ENCODE results near the gene TSPAN9.

Gene TSPAN9

GRCh38 chr12:3225154-3225795 is 148.1 kb downstream of the TSPAN9 start:
- DNase-seq (ENCODE audit: low read depth in 2 of 2): no peak

DNA sequence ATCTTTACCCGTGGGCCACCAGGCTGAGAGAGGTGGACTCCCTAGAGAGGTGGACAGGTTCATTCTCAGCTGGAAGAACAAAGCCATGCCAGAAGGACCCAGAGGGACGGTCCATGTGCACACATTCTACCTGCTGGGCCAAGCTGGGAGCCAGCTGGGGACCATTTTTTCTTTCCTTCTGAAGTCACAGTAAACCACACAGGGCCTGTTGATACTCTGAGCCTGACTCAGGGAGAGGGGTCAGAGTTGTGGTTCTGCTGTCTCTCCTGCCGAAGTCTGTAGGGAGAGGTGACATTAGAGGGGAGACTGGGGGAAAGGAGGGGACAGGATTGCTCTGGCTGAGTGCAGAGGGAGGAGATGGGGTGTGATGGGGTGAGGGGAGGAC is 148.6 kb downstream of the TSPAN9 start:
- DNase-seq (ENCODE audit: low read depth in 2 of 2): no peak

- no peak for DNase-seq (ENCODE audit: low read depth in 2 of 2)
Observed at GRCh38 chr12:3226264-3226663, 149.1 kb downstream of the TSPAN9 start.

- no peak for DNase-seq (ENCODE audit: low read depth in 2 of 2)
Observed at GRCh38 chr12:3227076-3227975, 150.1 kb downstream of the TSPAN9 start.

- no peak for DNase-seq (ENCODE audit: low read depth in 2 of 2)
Observed at GRCh38 chr12:3228552-3228951, 151.4 kb downstream of the TSPAN9 start.

GRCh38 chr12:3229577-3229976 is 152.4 kb downstream of the TSPAN9 start:
- DNase-seq (ENCODE audit: low read depth in 2 of 2): no peak

DNA sequence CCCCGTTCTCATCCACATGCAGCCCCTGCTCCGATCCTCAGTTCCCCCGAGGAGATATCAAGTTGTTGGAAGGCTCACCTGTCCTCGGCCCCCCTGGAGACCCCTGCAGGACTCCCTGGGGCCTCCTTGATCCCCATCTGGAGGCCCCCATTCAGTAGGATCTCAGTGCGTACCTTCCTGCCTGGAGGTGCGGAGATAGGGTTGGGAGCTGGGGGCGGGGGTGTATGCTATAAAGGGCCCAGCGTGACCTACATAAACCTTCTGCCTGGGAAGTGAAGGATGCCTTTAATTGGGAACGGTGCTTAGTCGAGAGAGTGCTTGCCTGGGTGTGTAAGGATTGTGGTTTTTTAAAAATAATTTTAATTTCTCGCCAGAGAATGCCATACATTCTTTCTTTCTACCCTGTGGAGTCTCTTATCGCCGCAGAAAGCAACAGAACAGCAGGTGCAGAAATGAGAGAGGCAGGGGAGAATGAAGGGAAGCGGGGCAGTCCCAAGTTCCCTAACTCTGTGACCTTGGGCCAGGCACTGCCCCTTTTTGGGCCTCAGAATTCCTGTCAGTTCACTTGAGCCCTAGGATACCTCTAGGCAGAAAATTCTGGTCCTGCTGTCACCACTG is 153.7 kb downstream of the TSPAN9 start:
- DNase-seq (ENCODE audit: low read depth in 2 of 2): no peak

DNA sequence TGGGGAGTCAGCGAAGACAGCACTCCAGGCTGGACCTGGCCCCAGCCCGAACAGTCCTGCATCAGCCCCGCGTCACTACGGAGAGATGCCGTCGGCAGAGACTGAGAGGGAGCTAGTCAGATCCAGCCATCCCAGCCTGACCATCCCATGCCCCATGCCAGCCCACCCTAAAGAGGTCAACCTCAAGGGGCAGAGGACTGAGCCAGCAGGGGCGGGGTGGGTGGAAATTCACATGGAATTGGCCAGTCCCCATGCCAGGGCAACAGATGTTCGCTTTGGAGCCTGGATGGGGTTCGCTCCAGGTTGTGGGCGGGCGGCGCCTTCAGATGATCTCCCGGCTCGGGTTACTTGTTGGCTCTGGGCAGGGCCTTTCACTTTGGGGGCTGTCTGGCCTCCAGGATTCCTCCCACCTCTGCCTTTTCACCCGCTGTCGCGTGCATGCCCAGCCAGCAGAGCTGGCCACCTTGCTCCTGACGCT is 154.3 kb downstream of the TSPAN9 start:
- DNase-seq (ENCODE audit: low read depth in 2 of 2): no peak

DNA sequence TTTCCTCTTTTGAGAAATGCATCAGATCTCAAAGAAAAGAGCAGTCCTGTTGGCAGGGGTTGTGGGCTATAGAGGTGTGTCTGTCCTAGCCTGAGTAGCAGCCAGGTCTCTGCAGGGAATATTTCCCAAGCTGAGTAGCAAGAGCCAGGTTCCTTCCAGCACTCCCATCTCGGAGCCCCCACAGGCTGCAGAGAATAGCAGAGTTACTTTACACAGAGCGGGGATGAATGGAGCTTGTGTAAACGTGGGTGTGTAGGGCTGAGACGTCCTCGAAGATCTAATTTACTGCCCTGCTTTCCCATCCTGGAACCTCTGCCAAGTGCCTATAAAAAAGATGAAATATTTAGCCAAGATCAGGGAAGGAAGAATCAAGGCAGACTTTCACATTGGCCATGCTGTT is 156.6 kb downstream of the TSPAN9 start:
- no peak for DNase-seq (ENCODE audit: low read depth in 2 of 2)

DNA sequence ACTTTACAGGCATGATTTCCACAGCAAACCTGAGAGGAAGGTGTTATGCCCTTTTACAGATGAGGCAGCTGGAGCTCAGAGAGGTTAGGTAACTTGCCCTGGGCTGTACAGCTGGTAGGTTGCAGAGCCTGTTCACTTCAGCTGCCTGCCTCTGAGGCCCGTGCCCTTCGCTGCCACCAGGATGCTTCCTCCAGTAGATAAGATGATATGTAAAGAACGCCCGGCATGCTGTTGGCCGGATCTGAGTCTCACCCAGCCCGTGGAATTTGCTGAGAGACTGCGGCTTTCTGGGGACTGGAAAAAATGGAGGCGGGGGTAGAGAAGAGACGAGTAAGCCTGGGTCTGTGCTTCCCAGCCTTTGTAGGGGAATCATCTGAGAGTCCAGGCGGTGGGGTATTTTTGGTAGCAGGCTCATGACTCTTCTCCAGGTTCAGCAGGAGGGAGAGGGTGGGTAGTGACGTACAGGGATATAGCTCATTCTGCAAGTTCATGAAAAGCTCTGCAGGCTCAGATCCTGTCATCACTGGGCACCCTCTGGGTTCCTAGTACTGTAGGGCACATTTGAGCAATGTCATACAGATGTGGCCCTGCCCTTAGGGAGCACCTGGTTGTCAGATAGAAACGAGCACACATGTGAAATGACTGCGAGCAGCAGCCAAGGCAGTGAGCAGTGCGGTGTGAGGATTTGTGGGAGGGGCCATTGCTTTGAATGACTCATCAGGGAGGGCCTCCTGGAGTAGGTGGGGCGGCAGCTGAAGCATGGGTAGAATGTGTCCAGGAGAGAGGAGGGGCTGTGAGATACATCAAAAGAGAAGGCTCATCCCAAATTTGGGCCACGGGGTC is 159.4 kb downstream of the TSPAN9 start:
- no peak for DNase-seq (ENCODE audit: low read depth in 2 of 2)

DNA sequence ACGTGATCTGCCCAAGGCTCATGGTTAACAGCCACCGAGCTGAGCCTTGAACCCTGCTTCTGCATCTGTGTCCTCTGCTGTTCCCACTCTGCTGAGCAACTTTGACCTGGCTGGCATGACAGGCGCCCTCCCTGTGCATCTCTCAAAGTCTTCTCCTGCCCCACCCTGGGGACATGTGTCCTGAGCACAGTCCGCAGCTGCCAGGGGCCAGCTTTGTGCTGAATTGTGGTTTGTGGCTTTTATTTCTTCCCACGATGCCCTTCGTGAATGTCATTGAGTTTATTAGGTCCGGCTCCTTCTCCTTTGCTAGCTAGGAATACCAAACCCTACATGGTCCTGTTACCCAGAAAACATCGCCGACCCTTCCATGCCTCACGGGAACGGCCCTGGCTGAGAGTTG is 161.0 kb downstream of the TSPAN9 start:
- no peak for DNase-seq (ENCODE audit: low read depth in 2 of 2)

- no peak for DNase-seq (ENCODE audit: low read depth in 2 of 2)
Observed at GRCh38 chr12:3241621-3242020, 164.4 kb downstream of the TSPAN9 start.

DNA sequence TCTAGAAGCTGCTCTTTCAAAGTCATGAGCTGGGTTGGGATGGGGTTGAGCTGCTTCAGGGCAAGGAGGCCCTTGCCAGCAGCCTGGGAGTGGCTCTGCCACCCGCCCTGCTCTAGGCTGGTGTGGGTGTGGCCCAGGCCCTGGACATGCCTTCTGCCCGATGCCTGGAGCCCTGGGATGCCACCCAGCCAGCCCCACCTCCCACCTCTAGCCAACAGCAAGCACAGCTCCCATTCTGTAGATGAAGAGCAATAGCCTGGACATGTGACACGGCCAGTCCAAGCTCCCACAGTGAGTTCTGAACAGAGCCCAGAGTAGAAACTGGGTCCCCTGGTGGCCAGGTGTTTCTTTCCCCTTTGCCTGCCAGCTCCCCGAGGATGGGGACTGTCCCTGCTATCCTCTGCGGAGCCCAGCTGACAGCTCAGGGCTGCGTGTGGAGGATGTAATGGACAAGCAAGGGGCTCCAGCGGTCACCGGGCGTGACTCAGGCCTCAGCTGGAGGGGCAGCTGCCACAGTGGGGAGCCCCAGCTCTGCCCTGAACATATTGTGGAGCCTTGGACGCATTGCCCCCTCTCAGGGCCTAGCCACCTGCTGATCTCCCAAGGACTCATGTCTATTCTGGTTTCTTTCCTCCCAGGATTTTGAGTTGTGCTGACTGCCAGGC is 165.2 kb downstream of the TSPAN9 start:
- no peak for DNase-seq (ENCODE audit: low read depth in 2 of 2)

DNA sequence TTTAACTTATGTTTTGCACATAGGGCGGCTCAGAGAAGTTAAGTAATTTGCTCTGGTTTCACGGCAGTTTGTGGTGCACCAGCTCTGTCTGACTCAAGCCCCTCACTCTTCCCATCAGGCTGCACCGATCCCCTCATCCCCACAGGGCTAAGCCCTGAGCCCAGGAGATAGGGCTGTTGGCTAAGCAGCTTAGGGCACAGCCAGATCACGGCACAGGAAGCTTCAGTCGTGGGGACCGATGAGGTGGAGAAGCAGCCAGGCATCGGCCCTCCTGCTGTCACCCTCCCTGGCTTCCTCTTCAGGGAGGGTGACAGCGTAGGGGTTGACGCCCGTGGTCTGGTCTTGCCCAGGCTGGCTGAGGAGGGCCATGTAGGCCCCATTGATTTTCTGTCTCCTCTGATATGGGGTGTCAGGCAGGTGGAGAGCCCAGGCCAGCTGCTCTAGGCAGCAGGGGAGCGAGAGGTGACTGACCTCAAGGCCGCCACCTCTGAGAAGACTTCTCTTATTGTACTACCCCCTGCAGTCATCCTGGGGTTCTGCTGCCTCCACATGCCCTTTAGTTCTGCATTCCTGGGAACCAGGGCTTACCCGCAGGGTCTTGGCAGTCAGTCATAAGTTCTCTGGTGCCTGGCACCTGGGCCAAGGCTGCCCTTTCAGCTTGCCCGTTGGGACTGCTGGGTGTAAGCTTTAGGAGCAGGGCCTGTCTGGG is 166.4 kb downstream of the TSPAN9 start:
- no peak for DNase-seq (ENCODE audit: low read depth in 2 of 2)

DNA sequence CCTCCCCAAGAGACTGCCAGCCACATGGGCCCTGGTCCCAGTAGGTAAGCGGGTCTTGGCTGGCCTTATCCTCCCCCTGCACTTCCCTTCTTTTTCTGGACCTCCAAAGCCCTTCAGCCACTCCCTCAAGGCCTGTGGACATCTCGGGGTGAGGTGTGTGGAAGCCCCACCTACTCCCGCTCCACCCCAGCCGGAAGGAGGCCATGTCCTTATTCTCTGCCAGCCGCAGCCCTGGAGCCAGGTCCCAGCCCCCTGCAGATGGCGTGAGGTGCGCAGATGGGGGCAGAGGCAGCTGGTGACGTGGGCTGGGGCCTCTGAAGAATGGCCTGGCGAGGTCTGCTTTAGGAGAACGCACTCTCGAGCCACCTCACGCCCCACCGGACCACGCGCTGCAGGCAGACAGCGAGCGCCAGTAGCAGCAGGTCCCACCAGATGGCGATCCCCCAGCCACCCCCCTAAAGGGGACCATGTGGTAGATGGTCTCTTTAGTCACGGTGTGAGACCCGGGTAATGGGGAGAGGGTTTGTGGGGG is 167.1 kb downstream of the TSPAN9 start:
- DNase-seq (ENCODE audit: low read depth in 2 of 2): no peak

- no peak for DNase-seq (ENCODE audit: low read depth in 2 of 2)
Observed at GRCh38 chr12:3246253-3246652, 169.1 kb downstream of the TSPAN9 start.

- DNase-seq (ENCODE audit: low read depth in 2 of 2): no peak
Observed at GRCh38 chr12:3247077-3247476, 169.9 kb downstream of the TSPAN9 start.

GRCh38 chr12:3247629-3248161 is 170.5 kb downstream of the TSPAN9 start:
- no peak for DNase-seq (ENCODE audit: low read depth in 2 of 2)

- no peak for DNase-seq (ENCODE audit: low read depth in 2 of 2)
Observed at GRCh38 chr12:3249081-3249800, 172.1 kb downstream of the TSPAN9 start.

Measured in stimulated activated CD4-positive, alpha-beta T cell treated with anti-CD3 and anti-CD28 coated beads, Interleukin-1b, Interleukin-23, amount 100 ng/mL, for 1 hour (primary cell).